ENCODE measurements around the gene IFNG. TPM values are rescaled to one million over a fixed set of nuclear protein-coding genes. Genes with fewer than 3 reads are reported as not detected.

IFNG gene
- total and polyA plus RNA-seq, 10 of the 15 experiments (the other 5 are each of a cell fraction or from before 2014, with no cell fraction given), result 0.10 to 1.4 (median 0.25) TPM; not detected in 2

DNA sequence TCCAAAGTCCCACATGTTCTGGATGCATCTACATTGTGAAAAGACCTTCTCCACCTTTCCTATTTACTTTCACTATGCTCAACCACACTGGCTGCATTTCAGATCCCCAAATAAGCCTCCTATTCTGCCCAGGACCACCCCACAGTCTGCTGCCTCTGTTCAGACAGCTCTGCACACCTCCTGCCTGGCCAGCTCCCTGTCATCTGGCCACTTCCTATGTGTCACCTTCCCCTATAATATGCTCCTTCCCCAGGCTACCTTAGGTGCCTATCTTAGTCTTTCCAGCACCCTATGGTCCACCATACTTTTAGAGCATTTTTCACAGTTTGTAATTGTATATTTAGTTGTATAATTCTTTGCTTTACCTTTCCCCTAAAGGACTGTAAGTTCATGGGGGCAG lies 50.5 kb downstream of the IFNG start (continued):
- TF ChIP-seq ZNF592 (IDR thresholded peaks at IDR 0.05) (no peak), PAX8 (IDR thresholded peaks at IDR 0.05) (no peak), CHD2 (IDR thresholded peaks at IDR 0.05; ENCODE audit: borderline replicate concordance, low read depth, low read length) (no peak), EZH2 (IDR thresholded peaks at IDR 0.05; ENCODE audit: borderline replicate concordance, control insufficient read depth, low read depth, low read length) (no peak)

DNA sequence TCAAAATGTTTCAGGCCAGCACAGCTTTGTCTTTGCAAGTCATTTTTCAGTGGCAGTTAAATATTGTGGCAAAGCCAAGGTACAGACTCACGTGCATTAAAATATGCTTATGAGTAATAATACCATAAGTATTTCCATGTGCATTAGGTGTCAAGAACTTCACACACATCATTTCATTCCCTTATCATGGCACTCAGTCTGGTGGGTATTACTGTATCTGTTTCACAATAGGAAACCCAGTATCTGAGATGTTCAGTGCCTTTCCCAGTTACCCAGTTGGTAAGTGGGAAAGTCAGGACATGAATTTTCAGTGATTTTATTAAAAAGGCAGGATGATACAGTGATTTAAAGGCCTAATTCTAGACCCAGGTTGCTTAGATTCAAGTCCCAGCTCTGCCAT lies 52.9 kb downstream of the IFNG start:
- H3K79me2 ChIP-seq (ENCODE audit: control insufficient read depth, insufficient read depth, low read length), result no peaks in the 10 kb centered on the region
- no peak overlapping the region for H3K4me2 ChIP-seq (ENCODE audit: control insufficient read depth, insufficient read depth)
- no peaks in the 10 kb centered on the region for H3K36me3 ChIP-seq (ENCODE audit: control insufficient read depth in 2 of 2, insufficient read depth in 2 of 2, low read length in 1 of 2)
- DNase-seq (ENCODE audit: low read depth, low spot score) (no peak), ATAC-seq (no peak), FAIRE-seq (no peak)
- BruUV-seq (replicated peaks), result no TSS peak
- in situ Hi-C loops (cut with MboI) (no loop called here), intact Hi-C loops (cut with micrococcal nuclease; ENCODE audit: unreplicated experiment) (no loop called here)
- ChIA-PET SMC1A (ENCODE audit: uncharacterized antibody, unreplicated experiment) (no interaction called here), RAD21 (ENCODE audit: unreplicated experiment) (no interaction called here), CTCF (no interaction called here), POLR2A (no interaction called here)
- TF ChIP-seq STAT1 (conservative IDR thresholded peaks at IDR 0.05), result no peak
- no peak for TF ChIP-seq MEF2B (IDR thresholded peaks at IDR 0.05; ENCODE audit: partially characterized antibody, poor library complexity, severe bottlenecking)
- no peak for TF ChIP-seq RFX5 (IDR thresholded peaks at IDR 0.05; ENCODE audit: low read depth, low read length)
- no peak for TF ChIP-seq GATAD2B (conservative IDR thresholded peaks at IDR 0.05; ENCODE audit: low read depth)
- TF ChIP-seq RUNX3 (IDR thresholded peaks at IDR 0.05; ENCODE audit: low read length), result no peak
- no peak for TF ChIP-seq YBX1 (IDR thresholded peaks at IDR 0.05)
- no peak for TF ChIP-seq ASH2L (IDR thresholded peaks at IDR 0.05; ENCODE audit: borderline replicate concordance, low read depth)
- no peak for TF ChIP-seq CREM (IDR thresholded peaks at IDR 0.05; ENCODE audit: low read depth)
- TF ChIP-seq PAX8 (IDR thresholded peaks at IDR 0.05), result no peak
- no peak for TF ChIP-seq MYC (IDR thresholded peaks at IDR 0.05; ENCODE audit: insufficient read depth, insufficient read length, insufficient replicate concordance, low read length, severe bottlenecking)
- TF ChIP-seq ATF7 (IDR thresholded peaks at IDR 0.05; ENCODE audit: low read depth), result no peak
- no peak overlapping the region for H3K4me3 ChIP-seq
- no peaks in the 10 kb centered on the region; a peak in 1 of 4 replicates for H3K27me3 ChIP-seq (replicated peaks in 1 of 2; ENCODE audit: control insufficient read depth in 2 of 2, insufficient read depth in 2 of 2, low read length in 1 of 2)
- no peaks in the 10 kb centered on the region for H4K20me1 ChIP-seq (ENCODE audit: control insufficient read depth, insufficient read depth)
- H3K27ac ChIP-seq (ENCODE audit: control insufficient read depth, insufficient read depth), result no peak overlapping the region
- no peaks in the 10 kb centered on the region for H3K4me1 ChIP-seq (ENCODE audit: control insufficient read depth, insufficient read depth, low read length)
- 39% methylated on average over 1 of the region's 1 CpG for WGBS (ENCODE audit: insufficient coverage, insufficient replicate concordance, low lambda C conversion rate, missing lambda C conversion rate)
- H3K9me3 ChIP-seq (replicated peaks; ENCODE audit: control insufficient read depth, insufficient read depth, low read length), result no peaks in the 10 kb centered on the region
- H2AFZ ChIP-seq (ENCODE audit: control insufficient read depth, low read depth, low read length), result no peak overlapping the region
- no peak overlapping the region for H3K9ac ChIP-seq (ENCODE audit: control insufficient read depth, insufficient read depth, low read length)
